Kidney (tissue), 14 donors: ENCODE measurements around the gene ARMC6. TPM values are rescaled to one million over a fixed set of nuclear protein-coding genes. Genes with fewer than 3 reads are reported as not detected.

Experiments
- DNase-seq, 5 donors: peaks; one replicate each; pipeline ENCODE4 v3.0.0-alpha.2; 2013 to 2020
- FAIRE-seq: peaks from 2 replicates; lab custom pipeline; 2012; peaks lifted over from hg19 to GRCh38; lab: Jason Lieb, UNC
- H3K27ac ChIP-seq, 2 donors: one replicate each; pipeline ENCODE4 v1.7.0; 2013; ENCODE audit warnings: low read depth in 2 of 2, low read length in 2 of 2, inconsistent platforms in 1 of 2
- H3K27me3 ChIP-seq: one replicate; pipeline ENCODE4 v1.7.1; 2013; ENCODE audit warnings: low read length, inconsistent platforms; ENCODE audit not compliant: control insufficient read depth, insufficient read depth
- H3K36me3 ChIP-seq, 3 donors: one replicate each; pipeline versions ENCODE4 v1.7.0 to v1.7.1; 2013; ENCODE audit warnings: low read length in 3 of 3, control low read depth in 1 of 3, inconsistent platforms in 1 of 3; ENCODE audit not compliant: insufficient read depth in 3 of 3, control insufficient read depth in 2 of 3
- H3K4me1 ChIP-seq, 3 donors: one replicate each; pipeline versions ENCODE4 v1.7.0 to v1.7.1; 2013; ENCODE audit warnings: low read length in 3 of 3, inconsistent platforms in 1 of 3, low read depth in 1 of 3; ENCODE audit not compliant: control insufficient read depth in 2 of 3, insufficient read depth in 2 of 3
- H3K4me3 ChIP-seq, 3 donors: one replicate each; pipeline versions ENCODE4 v1.7.0 to v1.8.1; 2013; ENCODE audit warnings: low read length in 3 of 3, control low read depth in 1 of 3, inconsistent platforms in 1 of 3
- H3K9ac ChIP-seq, 3 donors: one replicate each; pipeline versions ENCODE4 v1.7.0 to v1.7.1; 2013; ENCODE audit warnings: low read length in 3 of 3, control low read depth in 1 of 3, inconsistent platforms in 1 of 3
- H3K9me3 ChIP-seq, 3 donors: one replicate each; pipeline versions ENCODE4 v1.7.0 to v1.7.1; 2013; ENCODE audit warnings: low read length in 3 of 3, control low read depth in 1 of 3, inconsistent platforms in 1 of 3; ENCODE audit not compliant: control insufficient read depth in 2 of 3, insufficient read depth in 1 of 3
- CTCF ChIP-seq: IDR thresholded peaks from 3 replicates; pipeline ENCODE4 v1.5.1; 2012; ENCODE audit warnings: mild to moderate bottlenecking, moderate library complexity, borderline replicate concordance; ENCODE audit not compliant: insufficient read depth; ENCODE audit errors: extremely low read depth
- intact Hi-C: fragments of 100-400 bp; cut with DNase I; formaldehyde crosslinking; loops from one replicate; pipeline ENCODE4 v1.11.1; 2022
- polyA plus RNA-seq: library from polyadenylated mRNA; stranded (reverse); fragments of 350-450 nt; fragmentation: Illumina TruSeq; extraction: RNeasy Lipid Tissue Mini Kit (QIAGEN cat#74804); gene quantifications from one replicate; pipeline ENCODE4 v1.2.3, GENCODE V29; 2014; ENCODE audit warnings: low read depth, low replicate concordance; ENCODE audit not compliant: insufficient read depth
- total RNA-seq: library from RNA; stranded (reverse); fragmentation: NEBNext Ultra II Directional; extraction: Animal tissue kit (Norgen Biotek cat#: 25700); gene quantifications from one replicate; pipeline ENCODE4 v1.2.1, GENCODE V29; 2021
- donor health status: control.
- donor health status: control.
- donor health status: control.
- donor health status: control.
- donor health status: control.
- donor health status: DM: yes; HTN: yes; CAD: no.
- donor health status: Normal renal cell carcinoma (clear cell type).

The ARMC6 gene
- total and polyA plus RNA-seq, 2 donors from 2014 or later, result 23.0 to 24.6 TPM

GRCh38 chr19:18991006-18991405 lies 42.4 kb upstream of the ARMC6 start:
- H3K4me1 ChIP-seq, result peaks cover 2 to 5% (median 4%) of the 10 kb centered on the region in 3 donors
- no peak overlapping the region for H3K27ac ChIP-seq
- H3K4me3 ChIP-seq, result no peak overlapping the region
- H3K9ac ChIP-seq, result no peak overlapping the region
- peaks cover 0 to 19% (median 15%) of the 10 kb centered on the region in 3 donors for H3K36me3 ChIP-seq
- DNase-seq, result no peak
- no peaks in the 10 kb centered on the region for H3K9me3 ChIP-seq
- intact Hi-C loops, result no loop called here
- H3K27me3 ChIP-seq, result no peaks in the 10 kb centered on the region
- no peak for TF ChIP-seq CTCF
- no peak for FAIRE-seq

GRCh38 chr19:18991468-18991867 lies 41.9 kb upstream of the ARMC6 start:
- intact Hi-C loops, result no loop called here
- Histone ChIP-seq H3K36me3 (peaks cover 0 to 19% (median 15%) of the 10 kb centered on the region in 3 donors), H3K9ac (no peak overlapping the region), H3K27me3 (no peaks in the 10 kb centered on the region), H3K4me1 (peaks cover 2 to 4% (median 4%) of the 10 kb centered on the region in 3 donors), H3K27ac (no peak overlapping the region), H3K9me3 (no peaks in the 10 kb centered on the region), H3K4me3 (no peak overlapping the region)
- DNase-seq, result no peak
- no peak for TF ChIP-seq CTCF
- FAIRE-seq, result no peak

DNA sequence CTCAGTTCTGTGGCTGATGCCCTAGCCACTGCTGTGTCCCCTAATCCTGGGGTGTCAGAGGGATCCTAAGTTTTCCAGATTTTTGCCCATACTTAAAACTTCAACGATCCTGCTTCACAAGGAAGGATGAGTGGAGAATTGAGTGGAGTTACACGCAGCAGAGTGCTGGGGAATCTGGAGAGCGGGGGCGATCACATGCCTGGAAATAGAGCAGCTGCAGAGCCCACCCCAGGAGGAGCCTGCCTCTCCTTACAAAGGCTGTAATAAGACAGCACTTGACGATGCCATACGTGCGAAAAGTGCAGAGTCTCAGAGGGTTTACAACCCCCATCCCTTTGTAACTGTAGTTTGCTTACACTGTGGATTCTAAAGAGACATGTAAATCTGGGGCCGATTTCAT lies 40.7 kb upstream of the ARMC6 start:
- DNase-seq (no peak), FAIRE-seq (no peak)
- Histone ChIP-seq H3K27me3 (no peaks in the 10 kb centered on the region), H3K9ac (no peak overlapping the region), H3K4me3 (no peak overlapping the region), H3K27ac (no peak overlapping the region), H3K9me3 (no peaks in the 10 kb centered on the region), H3K36me3 (peaks cover 0 to 19% (median 15%) of the 10 kb centered on the region in 3 donors), H3K4me1 (peaks cover 0 to 4% (median 0%) of the 10 kb centered on the region in 3 donors)
- TF ChIP-seq CTCF, result no peak
- intact Hi-C loops, result no loop called here

GRCh38 chr19:18993115-18993514 lies 40.3 kb upstream of the ARMC6 start:
- Histone ChIP-seq H3K9ac (no peak overlapping the region), H3K27ac (no peak overlapping the region), H3K9me3 (no peaks in the 10 kb centered on the region), H3K4me1 (peaks cover 0 to 4% (median 0%) of the 10 kb centered on the region in 3 donors), H3K27me3 (no peaks in the 10 kb centered on the region), H3K36me3 (peaks cover 0 to 19% (median 15%) of the 10 kb centered on the region in 3 donors), H3K4me3 (no peak overlapping the region)
- no peak for TF ChIP-seq CTCF
- FAIRE-seq (no peak), DNase-seq (no peak)
- intact Hi-C loops, result no loop called here
